GM12892 (cell line): ENCODE results near the gene POLRMT.

Experiments
- POLR2A ChIP-seq: IDR thresholded peaks from 2 replicates; pipeline ENCODE4 v1.6.1; 2011; ENCODE audit warnings: low read depth, low read length, control low read depth
- POLR2AphosphoS5 ChIP-seq: IDR thresholded peaks from 2 replicates; pipeline ENCODE4 v1.6.1; 2011; ENCODE audit warnings: low read depth, low read length, control low read depth
- TAF1 ChIP-seq: IDR thresholded peaks from 2 replicates; pipeline ENCODE4 v1.6.1; 2011; ENCODE audit warnings: low read depth, mild to moderate bottlenecking, control low read depth, low read length, borderline replicate concordance

DNA sequence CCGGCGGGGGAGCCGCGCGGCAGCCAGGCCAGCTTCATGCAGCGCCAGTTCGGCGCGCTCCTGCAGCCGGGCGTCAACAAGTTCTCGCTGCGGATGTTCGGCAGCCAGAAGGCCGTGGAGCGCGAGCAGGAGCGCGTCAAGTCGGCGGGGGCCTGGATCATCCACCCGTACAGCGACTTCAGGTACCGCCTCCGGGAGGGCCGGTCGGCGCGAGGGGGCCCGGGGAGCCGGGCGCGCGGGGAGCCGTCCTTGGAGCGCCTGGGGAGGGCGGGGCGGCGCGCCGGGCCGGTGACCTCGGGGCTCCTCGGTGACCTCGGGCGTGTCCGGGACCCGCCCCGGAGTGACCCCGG lies 43.0 kb downstream of the POLRMT start:
- no peak for TF ChIP-seq POLR2AphosphoS5
- TF ChIP-seq POLR2A: no peak
- no peak for TF ChIP-seq TAF1
